Stimulated activated CD8-positive, alpha-beta memory T cell treated with anti-CD3 and anti-CD28 coated beads, Interleukin-12 subunit alpha, Interleukin-12 subunit beta, amount 100 ng/mL, for 4 hours (primary cell): ENCODE measurements around the gene NFE2.

Experiments used
- DNase-seq: peaks from one replicate; pipeline ENCODE4 v3.0.0-alpha.2; 2020; ENCODE audit warnings: low read depth

Gene NFE2

GRCh38 chr12:54249489-54249888 lies 51.3 kb downstream of the NFE2 start:
- no peak for DNase-seq

- DNase-seq: no peak
These were observed 54.7 kb downstream of the NFE2 start for GRCh38 chr12:54246011-54246641.
